Omental fat pad (tissue), 4 donors: ENCODE data around the gene CSMD2. TPM values are rescaled to one million over a fixed set of nuclear protein-coding genes. Genes with fewer than 3 reads are reported as not detected.

ENCODE experiments used
- ATAC-seq: fragments of 150-250 bp; one replicate; pipeline ENCODE4 v1.9.1; 2016; ENCODE audit warnings: mild to moderate bottlenecking, moderate library complexity; ENCODE audit not compliant: low FRiP score
- DNase-seq: peaks from one replicate; pipeline ENCODE4 v3.0.0-alpha.2; 2019; ENCODE audit warnings: low spot score
- CTCF ChIP-seq, 3 donors: fragments of 450-650 bp; IDR thresholded peaks; one replicate each; pipeline ENCODE4 v1.5.1; 2016 to 2017; ENCODE audit warnings: antibody characterized with exemption in 3 of 3, mild to moderate bottlenecking in 3 of 3, moderate library complexity in 2 of 3
- total RNA-seq, 4 donors: library from RNA; depleted of rRNA; stranded (reverse); fragments of >200 nt; gene quantifications; one replicate each; pipeline ENCODE4 v1.1.0, GENCODE V29; 2016

Gene CSMD2
- total RNA-seq, 4 donors from 2014 or later = 0.19 to 3.8 (median 0.60) TPM; not detected in 1

- DNase-seq (no peak), ATAC-seq (no peak)
- no peak for TF ChIP-seq CTCF (IDR thresholded peaks at IDR 0.05)
Observed at GRCh38 chr1:33502726-33503125, 662.3 kb downstream of the CSMD2 start.

DNA sequence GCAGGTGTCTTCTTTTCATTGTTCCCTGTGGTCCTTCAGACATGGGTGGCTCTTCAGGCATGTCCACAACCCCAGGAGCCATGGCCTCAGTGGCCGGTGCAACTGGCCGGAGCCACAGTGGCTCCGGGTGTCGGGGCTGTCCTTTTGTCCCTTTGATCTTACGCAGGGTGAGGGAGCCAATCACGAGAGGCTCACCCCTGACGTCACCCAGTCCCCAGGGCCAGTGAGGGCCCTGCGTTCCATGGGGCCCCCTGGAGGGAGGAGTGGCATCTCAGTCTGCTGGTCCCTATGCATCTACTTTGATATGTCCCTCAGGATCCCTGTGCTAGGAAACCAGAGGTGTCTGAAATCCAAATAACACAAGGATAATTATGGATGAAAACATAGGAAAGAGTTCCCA is 663.3 kb downstream of the CSMD2 start:
- ATAC-seq (no peak), DNase-seq (no peak)
- no peak for TF ChIP-seq CTCF (IDR thresholded peaks at IDR 0.05)

DNA sequence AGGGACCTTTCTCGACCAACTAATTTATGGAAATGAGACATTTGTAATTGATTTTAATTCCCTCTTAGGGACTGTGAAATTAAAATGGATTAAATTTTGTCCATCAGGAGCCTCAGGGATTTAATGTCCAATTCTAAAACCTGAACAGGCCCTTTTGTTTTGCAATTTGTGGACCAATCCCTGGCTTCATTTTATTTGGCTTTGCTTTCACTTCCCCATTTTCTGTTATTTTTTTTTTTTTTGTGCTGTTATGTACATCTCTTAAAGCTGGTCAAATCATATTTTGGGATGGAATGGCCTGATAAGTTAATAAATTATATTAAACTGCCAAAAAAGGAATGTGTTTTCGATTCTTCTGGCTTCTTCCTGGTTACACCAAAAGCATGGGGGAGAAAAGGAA is 663.7 kb downstream of the CSMD2 start:
- ATAC-seq (no peak), DNase-seq (no peak)
- no peak for TF ChIP-seq CTCF (IDR thresholded peaks at IDR 0.05)

DNA sequence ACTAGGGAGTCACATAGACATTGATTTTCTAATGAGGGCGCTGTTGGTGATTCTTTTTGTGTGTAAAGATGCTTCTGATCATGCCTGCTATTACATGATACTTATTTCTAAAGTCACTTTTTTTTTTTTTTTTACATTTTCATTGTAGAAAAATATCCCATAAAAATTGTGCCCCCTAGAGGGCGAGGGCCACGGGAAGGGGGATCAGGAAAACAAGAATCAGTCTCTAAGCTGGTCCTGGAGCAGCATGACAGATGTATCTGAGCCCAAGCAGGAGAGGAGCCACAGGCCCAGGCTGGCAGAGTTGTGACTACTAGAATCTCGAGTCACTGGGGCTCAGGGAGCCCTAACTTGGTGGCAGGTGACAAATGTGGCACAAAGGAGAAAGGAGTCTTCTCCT is 664.5 kb downstream of the CSMD2 start:
- no peak for TF ChIP-seq CTCF (IDR thresholded peaks at IDR 0.05)
- no peak for ATAC-seq
- no peak for DNase-seq

GRCh38 chr1:33497410-33497809 is 667.6 kb downstream of the CSMD2 start:
- TF ChIP-seq CTCF (IDR thresholded peaks at IDR 0.05) = no peak
- ATAC-seq (no peak), DNase-seq (no peak)

DNA sequence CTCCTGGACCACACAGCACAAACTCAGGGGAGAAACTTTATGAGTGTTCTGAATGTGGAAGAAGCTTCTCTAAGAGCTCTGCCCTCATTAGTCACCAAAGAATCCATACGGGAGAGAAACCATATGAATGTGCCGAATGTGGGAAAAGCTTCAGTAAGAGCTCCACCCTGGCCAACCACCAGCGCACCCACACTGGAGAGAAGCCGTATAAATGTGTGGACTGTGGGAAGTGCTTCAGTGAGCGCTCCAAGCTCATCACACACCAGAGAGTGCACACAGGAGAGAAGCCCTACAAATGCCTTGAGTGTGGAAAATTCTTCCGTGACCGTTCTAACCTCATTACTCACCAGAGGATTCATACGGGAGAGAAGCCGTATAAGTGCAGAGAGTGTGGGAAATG is 670.1 kb downstream of the CSMD2 start:
- TF ChIP-seq CTCF (IDR thresholded peaks at IDR 0.05) = no peak
- no peak for DNase-seq
- ATAC-seq = no peak

DNA sequence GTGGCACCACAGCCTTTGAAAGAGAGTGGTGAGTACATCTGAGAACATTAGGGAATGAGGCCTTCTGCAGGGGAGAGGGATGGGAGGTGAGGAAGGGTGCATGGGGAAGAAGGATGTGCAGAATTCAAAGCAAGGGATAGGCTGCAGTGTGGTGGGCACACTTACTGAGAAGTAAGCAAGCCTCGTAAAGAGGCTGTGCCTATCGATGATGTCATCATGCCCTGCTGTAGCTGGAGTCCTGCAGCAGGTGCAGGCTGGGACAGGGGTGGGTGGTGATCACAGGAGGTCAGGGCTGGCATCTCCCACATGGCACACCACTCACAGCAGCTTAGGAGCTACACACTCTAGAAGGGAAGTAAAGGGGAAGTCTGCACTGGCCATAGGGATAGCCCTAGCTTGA is 676.4 kb downstream of the CSMD2 start:
- no peak for TF ChIP-seq CTCF (IDR thresholded peaks at IDR 0.05)
- ATAC-seq (no peak), DNase-seq (no peak)
